ENCODE results near the gene LMCD1.
A peak's percentile ranks its signal among the peaks of the same experiment; 100 is the strongest.

Gene LMCD1

GRCh38 chr3:8525893-8526292, 24.3 kb downstream of the LMCD1 start:
- TF ChIP-seq CTCF (IDR thresholded peaks at IDR 0.05; ENCODE audit: low read depth, low read length) = no peak
- no peak for DNase-seq (ENCODE audit: extremely low read depth, low read depth)

- peak; percentile 36 for DNase-seq (ENCODE audit: extremely low read depth, low read depth)
- no peak for TF ChIP-seq CTCF (IDR thresholded peaks at IDR 0.05; ENCODE audit: low read depth, low read length)
Measured at GRCh38 chr3:8529181-8529637, 27.6 kb downstream of the LMCD1 start.

GRCh38 chr3:8529738-8530525, 28.3 kb downstream of the LMCD1 start:
- no peak for TF ChIP-seq CTCF (IDR thresholded peaks at IDR 0.05; ENCODE audit: low read depth, low read length)
- DNase-seq (ENCODE audit: extremely low read depth, low read depth) = no peak

GRCh38 chr3:8530581-8530980, 29.0 kb downstream of the LMCD1 start:
- TF ChIP-seq CTCF (IDR thresholded peaks at IDR 0.05; ENCODE audit: low read depth, low read length) = no peak

GRCh38 chr3:8532251-8532871, 30.7 kb downstream of the LMCD1 start:
- TF ChIP-seq CTCF (IDR thresholded peaks at IDR 0.05; ENCODE audit: low read depth, low read length) = no peak
- DNase-seq (ENCODE audit: extremely low read depth, low read depth) = no peak

More at GRCh38 chr3:8530581-8530980, 29.0 kb downstream of the LMCD1 start:
- DNase-seq (ENCODE audit: extremely low read depth, low read depth) = no peak

GRCh38 chr3:8536096-8537056, 34.8 kb downstream of the LMCD1 start:
- TF ChIP-seq CTCF (IDR thresholded peaks at IDR 0.05; ENCODE audit: low read depth, low read length) = no peak

More at GRCh38 chr3:8536096-8537056, 34.8 kb downstream of the LMCD1 start:
- DNase-seq (ENCODE audit: extremely low read depth, low read depth) = no peak

Measured in AG09319 (cell line).